H1 (cell line): Measurements from ENCODE around the gene SERPINA6. TPM values are rescaled to one million over a fixed set of nuclear protein-coding genes. Genes with fewer than 3 reads are reported as not detected.

Experiments
- CTCF ChIA-PET: fragments of 300-600 bp; sonication (Branson Sonifier 250); formaldehyde crosslinking; loops from one replicate; lab custom pipeline; 2021; ENCODE audit not compliant: partially characterized antibody; lab: Charles Lee
- POLR2A ChIA-PET: fragments of 300-600 bp; sonication (Branson Sonifier 250); formaldehyde crosslinking; loops from one replicate; lab custom pipeline; 2021; ENCODE audit warnings: inconsistent platforms; ENCODE audit not compliant: partially characterized antibody; lab: Charles Lee
- DNase-seq, 2 experiments: peaks; one replicate each; pipeline versions ENCODE4 v3.0.0 to v3.0.0-alpha.2; 2010 to 2022; ENCODE audit warnings: low spot score in 2 of 2, low read depth in 1 of 2, mixed read lengths in 1 of 2
- FAIRE-seq: peaks from 2 replicates; lab custom pipeline; 2011; peaks lifted over from hg19 to GRCh38; lab: Jason Lieb, UNC
- H2AFZ ChIP-seq: 2 replicates; pipeline ENCODE4 v1.8.1; 2012; ENCODE audit warnings: low read length, inconsistent platforms
- H2AK5ac ChIP-seq: 2 replicates; pipeline ENCODE4 v1.6.1; 2013; ENCODE audit warnings: low read depth, low read length
- H2BK120ac ChIP-seq: replicated peaks from 2 replicates; pipeline ENCODE3; 2013; ENCODE audit warnings: low read depth, low read length, inconsistent platforms
- H2BK12ac ChIP-seq: 2 replicates; pipeline ENCODE4 v1.6.1; 2013; ENCODE audit warnings: low read depth, low read length
- H2BK15ac ChIP-seq: 2 replicates; pipeline ENCODE4 v1.6.1; 2013; ENCODE audit warnings: low read length
- H2BK20ac ChIP-seq: 2 replicates; pipeline ENCODE4 v1.6.1; 2013; ENCODE audit warnings: low read length
- H2BK5ac ChIP-seq: 2 replicates; pipeline ENCODE4 v1.6.1; 2013; ENCODE audit warnings: low read depth, low read length
- H3K14ac ChIP-seq: 2 replicates; pipeline ENCODE4 v1.6.1; 2013; ENCODE audit warnings: inconsistent platforms; ENCODE audit not compliant: insufficient read length
- H3K18ac ChIP-seq: 2 replicates; pipeline ENCODE4 v1.6.1; 2013; ENCODE audit warnings: low read length; ENCODE audit errors: extremely low read depth
- H3K23ac ChIP-seq: 2 replicates; pipeline ENCODE4 v1.6.1; 2013; ENCODE audit warnings: inconsistent platforms; ENCODE audit not compliant: insufficient read length
- H3K23me2 ChIP-seq: 2 replicates; pipeline ENCODE4 v1.6.1; 2013; ENCODE audit warnings: low read depth, low read length
- H3K27ac ChIP-seq: 2 replicates; pipeline ENCODE4 v1.6.1; 2011; ENCODE audit warnings: low read depth, low read length, inconsistent platforms
- H3K27me3 ChIP-seq, 4 experiments: replicated peaks in 1 of 4; 1 replicate in 1 of 4; 2 replicates in 3 of 4; pipeline versions ENCODE4 v1.6.1 to v1.8.1; 2011 to 2013; ENCODE audit warnings: low read length in 3 of 4, mild to moderate bottlenecking in 3 of 4, inconsistent platforms in 2 of 4, mixed read lengths in 2 of 4, moderate library complexity in 1 of 4; ENCODE audit not compliant: control insufficient read depth in 3 of 4, insufficient read depth in 3 of 4; ENCODE audit errors: extremely low read depth in 1 of 4
- H3K36me3 ChIP-seq, 4 experiments: 2 replicates each; pipeline versions ENCODE4 v1.6.1 to v1.8.1; 2011 to 2013; ENCODE audit warnings: mild to moderate bottlenecking in 4 of 4, low read length in 3 of 4, moderate library complexity in 2 of 4, control low read depth in 1 of 4, inconsistent platforms in 1 of 4; ENCODE audit not compliant: insufficient read depth in 4 of 4, control insufficient read depth in 2 of 4
- H3K4ac ChIP-seq: replicated peaks from 2 replicates; pipeline ENCODE3; 2013; ENCODE audit warnings: low read length, low read depth, mixed read lengths, inconsistent platforms; ENCODE audit not compliant: insufficient read length
- H3K4me1 ChIP-seq, 4 experiments: replicated peaks in 1 of 4; 1 replicate in 1 of 4; 2 replicates in 3 of 4; pipeline versions ENCODE4 v1.6.1 to v1.8.1; 2011 to 2013; ENCODE audit warnings: low read length in 3 of 4, inconsistent platforms in 2 of 4, mixed read lengths in 1 of 4; ENCODE audit not compliant: insufficient read depth in 4 of 4, control insufficient read depth in 3 of 4
- H3K4me2 ChIP-seq, 2 experiments: 2 replicates each; pipeline versions ENCODE4 v1.6.1 to v1.8.1; 2011 to 2013; ENCODE audit warnings: low read depth in 2 of 2, low read length in 2 of 2, control low read depth in 1 of 2, inconsistent platforms in 1 of 2, mild to moderate bottlenecking in 1 of 2; ENCODE audit not compliant: insufficient read depth in 1 of 2
- H3K4me3 ChIP-seq, 4 experiments: fragments of 200-600, 300-600 bp in 1 of 4; sonication (generic), shearing (Covaris generic), sonication (Bioruptor Twin) in 1 of 4; 2 replicates each; pipeline versions ENCODE4 v1.5.1 to v1.8.1; 2011 to 2016; ENCODE audit warnings: low read length in 4 of 4, low read depth in 3 of 4, control low read depth in 2 of 4, inconsistent platforms in 2 of 4, mild to moderate bottlenecking in 2 of 4, mixed read lengths in 1 of 4, moderate library complexity in 1 of 4; ENCODE audit not compliant: insufficient read depth in 2 of 4; ENCODE audit errors: extremely low read depth in 1 of 4
- H3K56ac ChIP-seq: replicated peaks from 2 replicates; pipeline ENCODE3; 2013; ENCODE audit warnings: low read depth, mild to moderate bottlenecking, mixed read lengths, low read length, inconsistent platforms; ENCODE audit not compliant: insufficient read length
- H3K79me1 ChIP-seq: 2 replicates; pipeline ENCODE4 v1.6.1; 2013; ENCODE audit warnings: low read depth, low read length, control low read depth
- H3K79me2 ChIP-seq, 2 experiments: 2 replicates each; pipeline versions ENCODE4 v1.6.1 to v1.8.1; 2012 to 2013; ENCODE audit warnings: low read length in 2 of 2, mild to moderate bottlenecking in 2 of 2, inconsistent platforms in 1 of 2; ENCODE audit not compliant: insufficient read depth in 2 of 2, control insufficient read depth in 1 of 2
- H3K9ac ChIP-seq, 4 experiments: replicated peaks in 1 of 4; 1 replicate in 1 of 4; 2 replicates in 3 of 4; pipeline versions ENCODE4 v1.6.1 to v1.8.1; 2011 to 2013; ENCODE audit warnings: low read depth in 3 of 4, low read length in 3 of 4, control low read depth in 2 of 4, mild to moderate bottlenecking in 2 of 4, moderate library complexity in 2 of 4, inconsistent platforms in 1 of 4; ENCODE audit errors: extremely low read depth in 1 of 4
- H3K9me3 ChIP-seq, 2 experiments: 2 replicates each; pipeline versions ENCODE4 v1.6.1 to v1.8.1; 2012 to 2013; ENCODE audit warnings: mild to moderate bottlenecking in 2 of 2, moderate library complexity in 2 of 2, control low read depth in 1 of 2, inconsistent platforms in 1 of 2, low read depth in 1 of 2, low read length in 1 of 2, mixed read lengths in 1 of 2; ENCODE audit not compliant: insufficient read depth in 2 of 2
- H4K20me1 ChIP-seq, 2 experiments: replicated peaks in 1 of 2; 2 replicates each; pipeline versions ENCODE3 to v1.8.1; 2011 to 2013; ENCODE audit warnings: inconsistent platforms in 2 of 2, low read length in 2 of 2, mild to moderate bottlenecking in 1 of 2; ENCODE audit not compliant: insufficient read depth in 2 of 2, control insufficient read depth in 1 of 2
- H4K5ac ChIP-seq: 2 replicates; pipeline ENCODE4 v1.6.1; 2013; ENCODE audit warnings: low read length, low read depth, mixed read lengths, inconsistent platforms; ENCODE audit not compliant: insufficient read length
- H4K8ac ChIP-seq: 2 replicates; pipeline ENCODE4 v1.8.0; 2013; ENCODE audit warnings: mild to moderate bottlenecking, moderate library complexity, low read length, inconsistent platforms; ENCODE audit not compliant: insufficient read depth; ENCODE audit errors: extremely low read depth
- H4K91ac ChIP-seq: replicated peaks from 2 replicates; pipeline ENCODE3; 2013; ENCODE audit warnings: low read length, mixed read lengths, inconsistent platforms; ENCODE audit not compliant: insufficient read length
- CBX5 ChIP-seq: fragments of 300-800, 300-1000 bp; sonication (generic); IDR thresholded peaks from 2 replicates; pipeline ENCODE4 v1.7.1; 2016; ENCODE audit warnings: antibody characterized with exemption, low read length, low read depth
- EGR1 ChIP-seq: IDR thresholded peaks from 2 replicates; pipeline ENCODE4 v1.6.1; 2011; ENCODE audit warnings: low read depth, low read length, borderline replicate concordance
- EZH2 ChIP-seq: fragments of 200-600 bp; sonication (generic); IDR thresholded peaks from 2 replicates; pipeline ENCODE4 v1.7.1; 2012; ENCODE audit warnings: low read depth, mild to moderate bottlenecking, moderate library complexity, low read length, inconsistent platforms; ENCODE audit not compliant: severe bottlenecking
- GABPA ChIP-seq: IDR thresholded peaks from 2 replicates; pipeline ENCODE4 v1.6.1; 2011; ENCODE audit warnings: mild to moderate bottlenecking, low read length, moderate library complexity, borderline replicate concordance; ENCODE audit not compliant: insufficient read depth
- HDAC2 ChIP-seq, 2 experiments: fragments of 300-600 bp in 1 of 2; sonication (generic) in 1 of 2; IDR thresholded peaks; 2 replicates each; pipeline ENCODE4 v1.6.1; 2011 to 2012; ENCODE audit warnings: low read depth in 2 of 2, low read length in 2 of 2, mild to moderate bottlenecking in 2 of 2, moderate library complexity in 2 of 2, borderline replicate concordance in 1 of 2, inconsistent platforms in 1 of 2
- PHF8 ChIP-seq: fragments of 200-600 bp; sonication (generic); conservative IDR thresholded peaks from 2 replicates; pipeline ENCODE4 v1.7.1; 2012; ENCODE audit warnings: low read depth, mild to moderate bottlenecking, inconsistent platforms, low read length, moderate library complexity
- RNF2 ChIP-seq: fragments of 200-900, 300-1000 bp; sonication (generic); IDR thresholded peaks from 2 replicates; pipeline ENCODE4 v1.7.1; 2016; ENCODE audit warnings: borderline replicate concordance, low read depth, mild to moderate bottlenecking, antibody characterized with exemption, low read length; ENCODE audit not compliant: poor library complexity, severe bottlenecking; ENCODE audit errors: missing control alignments
- SAP30 ChIP-seq: fragments of 300-600 bp; sonication (generic); IDR thresholded peaks from 2 replicates; pipeline ENCODE4 v1.7.1; 2012; ENCODE audit warnings: low read length, moderate library complexity, mild to moderate bottlenecking, inconsistent platforms; ENCODE audit not compliant: insufficient read depth, insufficient replicate concordance
- SIX5 ChIP-seq: IDR thresholded peaks from 2 replicates; pipeline ENCODE4 v1.6.1; 2011; ENCODE audit warnings: mild to moderate bottlenecking, low read depth, low read length
- USF2 ChIP-seq: IDR thresholded peaks from 2 replicates; pipeline ENCODE4 v1.6.1; 2011; ENCODE audit warnings: low read length, improper control_type of control experiment
- YY1 ChIP-seq: IDR thresholded peaks from 2 replicates; pipeline ENCODE4 v1.6.1; 2011; ENCODE audit warnings: low read depth, mild to moderate bottlenecking, low read length
- WGBS, 2 experiments: shearing (Covaris generic) in 1 of 2; methylation state at CpG; one replicate each; pipeline versions ENCODE4 v1.1.6 to v1.1.7; 2013 to 2015; ENCODE audit warnings: low lambda C conversion rate in 2 of 2, mixed read lengths in 2 of 2, inconsistent platforms in 1 of 2, low coverage in 1 of 2, missing lambda C conversion rate in 1 of 2; ENCODE audit not compliant: insufficient replicate concordance in 2 of 2, insufficient coverage in 1 of 2, insufficient read length in 1 of 2; ENCODE audit errors: extremely low coverage in 1 of 2, missing lambda C conversion rate in 1 of 2; 5-methylcytosine and 5-hydroxymethylcytosine counted together
- polyA plus RNA-seq, 7 experiments: library from polyadenylated mRNA; depleted of rRNA in 3 of 7; stranded (reverse) in 5 of 7; unstranded in 2 of 7; fragments of >200 nt in 5 of 7; fragments of 200-250 nt in 2 of 7; gene quantifications; 1 replicate in 5 of 7; 2 replicates in 1 of 7; 4 replicates in 1 of 7; pipeline versions ENCODE4 v1.2.1 to v1.2.3, GENCODE V29; 2011 to 2013; ENCODE audit warnings: missing spikeins in 2 of 7, mixed read lengths in 2 of 7
- total RNA-seq: library from RNA; stranded (reverse); fragmentation: NEBNext Ultra II Directional; extraction: Animal tissue kit (Norgen Biotek cat#: 25700); gene quantifications from 2 replicates; pipeline ENCODE4 v1.2.1, GENCODE V29; 2021

The SERPINA6 gene
- total and polyA plus RNA-seq, 2 of the 8 experiments (the other 6 are each of a cell fraction or from before 2014, with no cell fraction given): not detected

- Histone ChIP-seq H4K91ac (no peak overlapping the region), H2BK120ac (no peak overlapping the region), H2BK5ac (no peak overlapping the region), H3K27me3 (no peaks in the 10 kb centered on the region), H4K8ac (no peak overlapping the region), H4K20me1 (no peaks in the 10 kb centered on the region), H3K23ac (no peak overlapping the region)
- CTCF ChIA-PET: interaction anchor here (0.6 to 2.7 kb wide), 14 partner anchors 8 to 491 kb away, joined by 3 to 15 read pairs (median 4); no protein-coding TSS in a partner anchor
- TF ChIP-seq EGR1 (no peak), CBX5 (no peak), USF2 (no peak), GABPA (no peak), EZH2 (no peak), SAP30 (no peak), SIX5 (no peak), YY1 (no peak), HDAC2 (IDR thresholded peaks at IDR 0.05; ENCODE audit: borderline replicate concordance in 1 of 2, low read depth in 2 of 2, low read length in 2 of 2) (no peak), RNF2 (no peak), PHF8 (no peak)
- TF ChIP-seq, all 59 proteins: peak for 0
- Histone ChIP-seq H3K79me1 (no peaks in the 10 kb centered on the region), H3K4ac (no peak overlapping the region), H3K9me3 (no peaks in the 10 kb centered on the region), H3K18ac (no peak overlapping the region), H2BK15ac (no peak overlapping the region), H2AFZ (no peak overlapping the region), H4K5ac (no peak overlapping the region), H3K23me2 (no peaks in the 10 kb centered on the region), H3K79me2 (no peaks in the 10 kb centered on the region), H3K4me2 (no peak overlapping the region), H3K4me3 (no peak overlapping the region), H3K27ac (no peak overlapping the region), H3K14ac (no peak overlapping the region), H3K4me1 (peaks cover 0 to 8% (median 3%) of the 10 kb centered on the region in 4 experiments; a peak in 1 of 7 replicates), H2BK12ac (no peak overlapping the region), H3K9ac (no peak overlapping the region), H3K36me3 (no peaks in the 10 kb centered on the region), H2BK20ac (no peak overlapping the region), H2AK5ac (no peak overlapping the region), H3K56ac (no peak overlapping the region)
- FAIRE-seq (no peak), DNase-seq (no peak)
- WGBS, 2 experiments: 54% methylated on average over 1 of the region's 1 CpG; no CpG with 5 or more reads in 1 of the 2 experiments
- POLR2A ChIA-PET: interaction anchor here (0.7 kb wide), 1 partner anchor 18 kb away, joined by 3 read pairs; no protein-coding TSS in a partner anchor
These were observed 34.0 kb upstream of the SERPINA6 start for GRCh38 chr14:94357166-94357565.
